Measurements from ENCODE around the gene CHD2. TPM values are rescaled to one million over a fixed set of nuclear protein-coding genes. Genes with fewer than 3 reads are reported as not detected.

Gene CHD2
- total RNA-seq, 1 experiment from 2014 or later: 63.3 TPM

DNA sequence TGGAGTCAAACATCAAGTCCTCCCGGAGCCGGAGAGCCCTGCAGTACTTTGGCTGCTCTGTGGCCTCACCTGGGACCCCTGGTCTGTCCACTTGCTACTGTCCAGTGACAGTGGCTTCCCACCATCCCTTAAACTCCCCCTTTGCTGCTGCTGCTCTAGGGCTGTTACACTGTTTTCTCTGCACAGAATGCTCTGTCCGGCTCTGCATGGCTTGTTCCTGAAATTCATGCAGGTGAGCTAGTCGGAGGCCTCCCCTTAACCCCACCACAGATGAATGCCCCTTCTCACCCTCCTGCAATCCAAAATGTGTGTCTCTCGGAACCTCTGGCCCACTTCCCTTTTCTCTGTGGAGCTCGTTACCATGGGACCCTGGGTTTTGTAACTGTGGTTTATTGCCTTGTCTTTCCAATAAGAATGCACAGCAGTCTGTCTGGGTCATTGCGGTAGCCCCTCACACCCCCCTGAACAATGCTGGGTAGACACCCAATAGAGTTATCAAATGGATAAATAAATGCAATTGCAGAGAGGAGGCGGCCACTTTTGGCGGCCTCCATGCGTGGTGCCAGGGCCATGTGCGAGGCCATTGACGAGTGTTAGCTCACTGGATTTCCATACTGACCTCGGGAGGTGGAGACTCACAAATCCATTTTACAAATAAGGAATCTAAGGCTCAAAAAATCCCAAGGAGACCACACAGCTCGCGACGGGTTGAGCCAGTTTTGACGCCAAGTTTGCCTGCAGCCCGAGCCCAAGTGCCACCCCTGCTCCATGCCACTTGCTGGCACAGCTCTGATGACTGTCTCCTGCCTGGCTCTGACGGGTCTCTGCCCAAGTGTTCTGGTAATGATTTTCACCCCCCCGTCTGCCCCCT, 140.4 kb downstream of the CHD2 start:
- TF ChIP-seq, protein P1, sequence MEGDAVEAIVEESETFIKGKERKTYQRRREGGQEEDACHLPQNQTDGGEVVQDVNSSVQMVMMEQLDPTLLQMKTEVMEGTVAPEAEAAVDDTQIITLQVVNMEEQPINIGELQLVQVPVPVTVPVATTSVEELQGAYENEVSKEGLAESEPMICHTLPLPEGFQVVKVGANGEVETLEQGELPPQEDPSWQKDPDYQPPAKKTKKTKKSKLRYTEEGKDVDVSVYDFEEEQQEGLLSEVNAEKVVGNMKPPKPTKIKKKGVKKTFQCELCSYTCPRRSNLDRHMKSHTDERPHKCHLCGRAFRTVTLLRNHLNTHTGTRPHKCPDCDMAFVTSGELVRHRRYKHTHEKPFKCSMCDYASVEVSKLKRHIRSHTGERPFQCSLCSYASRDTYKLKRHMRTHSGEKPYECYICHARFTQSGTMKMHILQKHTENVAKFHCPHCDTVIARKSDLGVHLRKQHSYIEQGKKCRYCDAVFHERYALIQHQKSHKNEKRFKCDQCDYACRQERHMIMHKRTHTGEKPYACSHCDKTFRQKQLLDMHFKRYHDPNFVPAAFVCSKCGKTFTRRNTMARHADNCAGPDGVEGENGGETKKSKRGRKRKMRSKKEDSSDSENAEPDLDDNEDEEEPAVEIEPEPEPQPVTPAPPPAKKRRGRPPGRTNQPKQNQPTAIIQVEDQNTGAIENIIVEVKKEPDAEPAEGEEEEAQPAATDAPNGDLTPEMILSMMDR (conservative IDR thresholded peaks at IDR 0.05): no peak
- Histone ChIP-seq H3K79me2 (ENCODE audit: insufficient read depth, low read length) (no peaks in the 10 kb centered on the region), H3K27me3 (ENCODE audit: insufficient read depth, low read length) (no peaks in the 10 kb centered on the region), H3K9me3 (ENCODE audit: control insufficient read depth, low read depth, low read length) (no peaks in the 10 kb centered on the region), H3K4me1 (ENCODE audit: insufficient read depth, low read length) (no peaks in the 10 kb centered on the region), H2BK5ac (ENCODE audit: insufficient read length, low read length) (no peak overlapping the region), H2BK20ac (ENCODE audit: low read depth, low read length, poor library complexity, severe bottlenecking) (no peak overlapping the region), H2BK15ac (ENCODE audit: low read depth, low read length) (no peak overlapping the region), H2AK5ac (ENCODE audit: insufficient read length, low read length) (no peak overlapping the region), H3K23ac (ENCODE audit: insufficient read length, low read depth, low read length) (no peak overlapping the region), H3K27ac (ENCODE audit: insufficient read length, low read depth, low read length) (no peak overlapping the region), H3K18ac (ENCODE audit: insufficient read length, low read depth, low read length) (no peak overlapping the region), H4K20me1 (ENCODE audit: control insufficient read depth, insufficient read depth, insufficient read length) (no peaks in the 10 kb centered on the region), H4K8ac (replicated peaks; ENCODE audit: insufficient read length, low read depth, low read length) (no peak overlapping the region), H4K5ac (ENCODE audit: insufficient read length, low read depth, low read length) (no peak overlapping the region), H3T11ph (ENCODE audit: low read length) (no peak overlapping the region), H3K9ac (ENCODE audit: extremely low read depth, insufficient read length, low read length) (no peak overlapping the region), H3K14ac (ENCODE audit: insufficient read depth, low read length) (no peak overlapping the region), H2AFZ (ENCODE audit: low read length) (no peak overlapping the region), H3K23me2 (ENCODE audit: insufficient read length, low read depth, low read length, poor library complexity, severe bottlenecking) (no peaks in the 10 kb centered on the region), H3K4me2 (ENCODE audit: insufficient read depth, insufficient read length, low read length) (no peak overlapping the region), H2BK120ac (ENCODE audit: low read depth, low read length, poor library complexity, severe bottlenecking) (no peak overlapping the region), H3K56ac (ENCODE audit: insufficient read length, low read depth, low read length) (no peak overlapping the region), H3K4ac (ENCODE audit: low read depth, low read length) (no peak overlapping the region), H2BK12ac (ENCODE audit: insufficient read length, low read depth, low read length) (no peak overlapping the region), H3K79me1 (ENCODE audit: insufficient read depth, low read depth, low read length, poor library complexity, severe bottlenecking) (no peaks in the 10 kb centered on the region), H4K91ac (ENCODE audit: insufficient read length, low read depth, low read length) (no peak overlapping the region)
- H3K36me3 Mint-ChIP-seq (ENCODE audit: insufficient read depth in 1 of 3, low read depth in 3 of 3): peaks cover 17 to 45% (median 35%) of the 10 kb centered on the region in 3 experiments
- DNase-seq: no peak
- no peak overlapping the region for H3K27ac Mint-ChIP-seq
- peak overlapping the region in 1 of 2 experiments; percentile 34; a peak in 1 of 5 replicates for H3K4me3 Mint-ChIP-seq
- H3K4me1 Mint-ChIP-seq: peaks cover 17 to 29% of the 10 kb centered on the region in 2 experiments
- peaks cover 0 to 8% of the 10 kb centered on the region in 2 experiments; a peak in 3 of 5 replicates for H3K9me3 Mint-ChIP-seq
- peaks cover 1% of the 10 kb centered on the region; the same call in 1 of the 2 replicates for H3K27me3 Mint-ChIP-seq (ENCODE audit: low read depth)
- no CpG with 5 or more reads among the region's 20 CpGs for WGBS (ENCODE audit: extremely low coverage, insufficient read length, low lambda C conversion rate)

All from H9 (cell line).